NCI-H1092 treated with DMSO at 0.1 percent for 48 hours (cell line): ENCODE results near the gene SLC44A5.
A peak's percentile ranks its signal among the peaks of the same experiment; 100 is the strongest.
"Not testable (repeated sequence)": the region's sequence is repeated elsewhere in the genome, so short reads cannot be mapped to it uniquely, and the experiment has no call there.

Experiments used
- DNase-seq: peaks from one replicate; lab custom pipeline; 2025; lab: John Stamatoyannopoulos, UW

The SLC44A5 gene

GRCh38 chr1:75520862-75521475, 89.9 kb downstream of the SLC44A5 start:
- no peak for DNase-seq

GRCh38 chr1:75519651-75520427, 91.1 kb downstream of the SLC44A5 start:
- no peak for DNase-seq

- no peak for DNase-seq
These were observed 92.2 kb downstream of the SLC44A5 start for GRCh38 chr1:75518686-75519085.

- no peak for DNase-seq
These were observed 96.6 kb downstream of the SLC44A5 start for GRCh38 chr1:75514270-75514669.

- DNase-seq, result no peak
These were observed 103.9 kb downstream of the SLC44A5 start for GRCh38 chr1:75506976-75507375.

- DNase-seq, result no peak
These were observed 107.5 kb downstream of the SLC44A5 start for GRCh38 chr1:75503221-75503974.

- DNase-seq, result no peak
These were observed 108.1 kb downstream of the SLC44A5 start for GRCh38 chr1:75502776-75503175.

GRCh38 chr1:75501577-75502295, 109.2 kb downstream of the SLC44A5 start:
- no peak for DNase-seq

- DNase-seq, result no peak
These were observed 118.9 kb downstream of the SLC44A5 start for GRCh38 chr1:75492011-75492410.

- DNase-seq, result no peak
These were observed 123.5 kb downstream of the SLC44A5 start for GRCh38 chr1:75487399-75487798.

GRCh38 chr1:75484789-75485188, 126.1 kb downstream of the SLC44A5 start:
- DNase-seq, result no peak

GRCh38 chr1:75482951-75483350, 128.0 kb downstream of the SLC44A5 start:
- DNase-seq, result peak; percentile 28

GRCh38 chr1:75476486-75476885, 134.4 kb downstream of the SLC44A5 start:
- DNase-seq, result not testable (repeated sequence)

GRCh38 chr1:75475696-75476095, 135.2 kb downstream of the SLC44A5 start:
- no peak for DNase-seq

- DNase-seq, result no peak
These were observed 137.8 kb downstream of the SLC44A5 start for GRCh38 chr1:75472971-75473603.

GRCh38 chr1:75472089-75472970, 138.6 kb downstream of the SLC44A5 start:
- no peak for DNase-seq

GRCh38 chr1:75471252-75471651, 139.7 kb downstream of the SLC44A5 start:
- DNase-seq, result no peak

GRCh38 chr1:75470448-75470847, 140.5 kb downstream of the SLC44A5 start:
- no peak for DNase-seq

- DNase-seq, result no peak
These were observed 141.2 kb downstream of the SLC44A5 start for GRCh38 chr1:75469586-75470173.

- DNase-seq, result no peak
These were observed 149.0 kb downstream of the SLC44A5 start for GRCh38 chr1:75461808-75462325.
